Activated T-helper 1 cell treated with anti-CD3 and anti-CD28 coated beads, Interleukin-12 subunit alpha, Interleukin-12 subunit beta, Interleukin-2, Interleukin-4 antibody, amounts not matched to agents 30 ng/mL and 10 ng/mL and 1 ng/mL, durations not matched to agents 14 hours and 24 hours and 36 hours (primary cell): ENCODE measurements around the gene GRM4. TPM values are rescaled to one million over a fixed set of nuclear protein-coding genes. Genes with fewer than 3 reads are reported as not detected.

Source experiments
- DNase-seq: peaks from one replicate; pipeline ENCODE4 v3.0.0; 2021; ENCODE audit warnings: low spot score
- H3K27ac Mint-ChIP-seq: one replicate; pipeline ENCODE4 v1.8.0; 2021; ENCODE audit warnings: mild to moderate bottlenecking, mixed read lengths
- H3K27me3 Mint-ChIP-seq: one replicate; pipeline ENCODE4 v1.8.0; 2022; ENCODE audit warnings: mild to moderate bottlenecking, moderate library complexity, mixed read lengths; ENCODE audit not compliant: insufficient read depth
- H3K36me3 Mint-ChIP-seq: one replicate; pipeline ENCODE4 v1.8.0; 2021; ENCODE audit warnings: low read depth, mixed read lengths
- H3K4me1 Mint-ChIP-seq: one replicate; pipeline ENCODE4 v1.8.0; 2021; ENCODE audit warnings: low read depth, mixed read lengths
- H3K4me3 Mint-ChIP-seq: one replicate; pipeline ENCODE4 v1.8.0; 2021; ENCODE audit warnings: mild to moderate bottlenecking, moderate library complexity, mixed read lengths
- H3K9me3 Mint-ChIP-seq: one replicate; pipeline ENCODE4 v1.8.0; 2021; ENCODE audit warnings: mixed read lengths
- intact Hi-C: fragments of 100-400 bp; cut with micrococcal nuclease; formaldehyde crosslinking; loops from one replicate; pipeline ENCODE4 v1.15.1; 2024
- total RNA-seq: library from RNA; stranded (reverse); gene quantifications from 2 replicates; pipeline ENCODE4 v1.2.3, GENCODE V29; 2022

The GRM4 gene
- total RNA-seq, 1 donor from 2014 or later, result not detected

- Mint-ChIP-seq H3K27me3 (peaks cover 65% of the 10 kb centered on the region), H3K36me3 (peaks cover 5% of the 10 kb centered on the region), H3K9me3 (peaks cover 3% of the 10 kb centered on the region), H3K27ac (no peak overlapping the region), H3K4me1 (peaks cover 5% of the 10 kb centered on the region), H3K4me3 (no peak overlapping the region)
- no peak for DNase-seq
- intact Hi-C loops, result no loop called here
Observed at GRCh38 chr6:33974030-33974429, 171.9 kb downstream of the GRM4 start.

- H3K27ac Mint-ChIP-seq, result no peak overlapping the region
- no peak for DNase-seq
- H3K36me3 Mint-ChIP-seq, result peaks cover under 1% of the 10 kb centered on the region
- H3K9me3 Mint-ChIP-seq, result peaks cover 3% of the 10 kb centered on the region
- intact Hi-C loops, result no loop called here
- H3K27me3 Mint-ChIP-seq, result peaks cover 69% of the 10 kb centered on the region
- no peak overlapping the region for H3K4me3 Mint-ChIP-seq
- no peaks in the 10 kb centered on the region for H3K4me1 Mint-ChIP-seq
Observed at GRCh38 chr6:33971580-33971979, 174.3 kb downstream of the GRM4 start.

Other genes with a start within 250 kb of the GRM4 start
- 415 and 438 TPM in 2 replicates for gene HMGA1, start 90.8 kb upstream of the GRM4 start, total RNA-seq
- gene SMIM29, start 102.9 kb upstream of the GRM4 start, total RNA-seq, result 14.3 and 15.0 TPM in 2 replicates
- gene NUDT3, start 246.6 kb upstream of the GRM4 start, total RNA-seq, result 20.0 and 20.8 TPM in 2 replicates